ENCODE data around the gene ADCY10. TPM values are rescaled to one million over a fixed set of nuclear protein-coding genes. Genes with fewer than 3 reads are reported as not detected.

Gene ADCY10
- total and polyA plus RNA-seq, 2 of the 4 experiments (the other 2 are of a cell fraction) = under 0.01 to 0.03 TPM

DNA sequence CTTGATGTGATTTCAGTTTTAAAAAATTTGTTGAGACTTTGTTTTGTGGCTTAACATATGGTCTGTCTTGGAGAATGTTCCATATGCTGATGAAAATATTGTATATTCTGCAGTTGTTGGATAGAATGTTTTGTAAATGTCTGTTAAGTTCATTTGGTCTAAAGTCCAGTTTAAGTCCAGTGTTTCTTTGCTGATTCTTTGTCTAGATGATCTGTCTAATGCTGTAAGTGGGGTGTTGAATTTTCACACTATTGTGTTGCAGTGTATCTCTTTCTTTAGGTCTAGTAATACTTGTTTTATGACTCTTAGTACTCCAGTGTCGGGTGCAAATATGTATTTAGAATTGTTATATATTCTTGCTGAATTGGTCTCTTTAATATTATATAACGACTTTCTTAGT lies 33.8 kb upstream of the ADCY10 start:
- H3K27me3 ChIP-seq (ENCODE audit: control insufficient read depth, insufficient read depth, low read length) = no peaks in the 10 kb centered on the region
- no peak for ATAC-seq (ENCODE audit: low read depth)
- ChIA-PET CTCF (no interaction called here), POLR2A (ENCODE audit: unreplicated experiment) (no interaction called here)
- peaks cover 11 to 51% of the 10 kb centered on the region in 2 experiments for H3K79me1 ChIP-seq (ENCODE audit: low read depth in 1 of 2, low read length in 2 of 2)
- TF ChIP-seq POLR2A (IDR thresholded peaks at IDR 0.05; ENCODE audit: low read depth, low read length) (no peak), MAFK (IDR thresholded peaks at IDR 0.05; ENCODE audit: low read depth, low read length) (no peak), CEBPB (IDR thresholded peaks at IDR 0.05; ENCODE audit: low read depth, low read length) (no peak), RFX5 (IDR thresholded peaks at IDR 0.05; ENCODE audit: low read depth, low read length) (no peak), SMC3 (IDR thresholded peaks at IDR 0.05; ENCODE audit: low read depth, low read length) (no peak)
- TF ChIP-seq, protein P1, sequence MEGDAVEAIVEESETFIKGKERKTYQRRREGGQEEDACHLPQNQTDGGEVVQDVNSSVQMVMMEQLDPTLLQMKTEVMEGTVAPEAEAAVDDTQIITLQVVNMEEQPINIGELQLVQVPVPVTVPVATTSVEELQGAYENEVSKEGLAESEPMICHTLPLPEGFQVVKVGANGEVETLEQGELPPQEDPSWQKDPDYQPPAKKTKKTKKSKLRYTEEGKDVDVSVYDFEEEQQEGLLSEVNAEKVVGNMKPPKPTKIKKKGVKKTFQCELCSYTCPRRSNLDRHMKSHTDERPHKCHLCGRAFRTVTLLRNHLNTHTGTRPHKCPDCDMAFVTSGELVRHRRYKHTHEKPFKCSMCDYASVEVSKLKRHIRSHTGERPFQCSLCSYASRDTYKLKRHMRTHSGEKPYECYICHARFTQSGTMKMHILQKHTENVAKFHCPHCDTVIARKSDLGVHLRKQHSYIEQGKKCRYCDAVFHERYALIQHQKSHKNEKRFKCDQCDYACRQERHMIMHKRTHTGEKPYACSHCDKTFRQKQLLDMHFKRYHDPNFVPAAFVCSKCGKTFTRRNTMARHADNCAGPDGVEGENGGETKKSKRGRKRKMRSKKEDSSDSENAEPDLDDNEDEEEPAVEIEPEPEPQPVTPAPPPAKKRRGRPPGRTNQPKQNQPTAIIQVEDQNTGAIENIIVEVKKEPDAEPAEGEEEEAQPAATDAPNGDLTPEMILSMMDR (conservative IDR thresholded peaks at IDR 0.05; ENCODE audit: low read depth, low read length) = no peak
- TF ChIP-seq, protein P2, sequence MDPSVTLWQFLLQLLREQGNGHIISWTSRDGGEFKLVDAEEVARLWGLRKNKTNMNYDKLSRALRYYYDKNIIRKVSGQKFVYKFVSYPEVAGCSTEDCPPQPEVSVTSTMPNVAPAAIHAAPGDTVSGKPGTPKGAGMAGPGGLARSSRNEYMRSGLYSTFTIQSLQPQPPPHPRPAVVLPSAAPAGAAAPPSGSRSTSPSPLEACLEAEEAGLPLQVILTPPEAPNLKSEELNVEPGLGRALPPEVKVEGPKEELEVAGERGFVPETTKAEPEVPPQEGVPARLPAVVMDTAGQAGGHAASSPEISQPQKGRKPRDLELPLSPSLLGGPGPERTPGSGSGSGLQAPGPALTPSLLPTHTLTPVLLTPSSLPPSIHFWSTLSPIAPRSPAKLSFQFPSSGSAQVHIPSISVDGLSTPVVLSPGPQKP (IDR thresholded peaks at IDR 0.05; ENCODE audit: borderline replicate concordance, low read depth, low read length) = no peak
- BruUV-seq (replicated peaks) = no TSS peak
- H3K36me3 ChIP-seq (ENCODE audit: control insufficient read depth, insufficient read depth, low read length) = peaks cover 5% of the 10 kb centered on the region
- in situ Hi-C loops (cut with MboI; ENCODE audit: low sequenced_read_pairs) = no loop called here
- no peak overlapping the region for H2BK120ac ChIP-seq (ENCODE audit: low read depth, low read length)
- H4K20me1 ChIP-seq (ENCODE audit: insufficient read depth, low read length) = peaks cover 63% of the 10 kb centered on the region
- intact Hi-C loops (cut with micrococcal nuclease) = no loop called here
- no peak overlapping the region for H3K27ac ChIP-seq (ENCODE audit: insufficient read depth, low read length)
- DNase-seq = no peak
- H4K8ac ChIP-seq (ENCODE audit: low read depth in 2 of 2, low read length in 2 of 2) = no peak overlapping the region
- dilution Hi-C loops (cut with HindIII; ENCODE audit: low sequenced_read_pairs, unreplicated experiment) = no loop called here
- no peak overlapping the region for H2BK20ac ChIP-seq (ENCODE audit: low read depth, low read length)
- H3K9ac ChIP-seq (ENCODE audit: low read depth, low read length) = no peak overlapping the region
- H3K4me2 ChIP-seq (ENCODE audit: low read depth, low read length) = no peak overlapping the region
- H3K9me1 ChIP-seq (ENCODE audit: insufficient read depth, low read length) = no peaks in the 10 kb centered on the region
- no peak overlapping the region for H2AK5ac ChIP-seq (ENCODE audit: low read depth, low read length)
- H3K4ac ChIP-seq (ENCODE audit: low read depth, low read length) = no peak overlapping the region
- no peak overlapping the region for H2BK5ac ChIP-seq (ENCODE audit: low read depth, low read length, poor library complexity, severe bottlenecking)
- H2BK15ac ChIP-seq (ENCODE audit: low read depth, low read length) = no peak overlapping the region
- no peak overlapping the region for H3K23ac ChIP-seq (ENCODE audit: low read depth, low read length)
- no peaks in the 10 kb centered on the region for H3K9me3 ChIP-seq (ENCODE audit: control insufficient read depth, insufficient read depth, low read length)
- H4K91ac ChIP-seq (ENCODE audit: insufficient read depth, low read depth, low read length) = no peak overlapping the region
- no CpG with 5 or more reads among the region's 2 CpGs for WGBS, 2 experiments (ENCODE audit: extremely low coverage in 2 of 2, insufficient read length in 1 of 2)
- H2AK9ac ChIP-seq (replicated peaks; ENCODE audit: low read depth, low read length, poor library complexity) = no peak overlapping the region
- H2AFZ ChIP-seq (replicated peaks; ENCODE audit: low read length, poor library complexity) = no peak overlapping the region
- no peak overlapping the region for H3K56ac ChIP-seq (ENCODE audit: extremely low read depth, insufficient read depth, low read length)
- H3K18ac ChIP-seq (ENCODE audit: low read depth, low read length) = no peak overlapping the region
- H3K4me3 ChIP-seq (ENCODE audit: insufficient read depth, low read depth, low read length) = no peak overlapping the region
- H3K14ac ChIP-seq (replicated peaks; ENCODE audit: low read depth, low read length) = no peak overlapping the region
- peaks cover 6% of the 10 kb centered on the region for H3K4me1 ChIP-seq (ENCODE audit: control insufficient read depth, insufficient read depth, low read length)
- no peak overlapping the region for H4K5ac ChIP-seq (ENCODE audit: low read depth, low read length)

Measured in IMR-90 (cell line).